Heart left ventricle (tissue), 16 donors: ENCODE results near the gene AKR1C4. TPM values are rescaled to one million over a fixed set of nuclear protein-coding genes. Genes with fewer than 3 reads are reported as not detected.
"Not testable (repeated sequence)": the region's sequence is repeated elsewhere in the genome, so short reads cannot be mapped to it uniquely, and the experiment has no call there.

Experiments used
- ATAC-seq, 4 donors: fragments of 200-7000 bp; cut with Tn5 transposase; one replicate each; pipeline ENCODE4 v1.9.1; 2020 to 2022; ENCODE audit warnings: moderate library complexity in 4 of 4, mild to moderate bottlenecking in 3 of 4, moderate number of reproducible peaks in 1 of 4
- DNase-seq, 5 donors: peaks; one replicate each; pipeline ENCODE4 v3.0.0-alpha.2; 2020
- H3K27ac ChIP-seq, 12 donors: fragments of 200-600 bp; sonication (generic) in 4 of 12; one replicate each; pipeline versions ENCODE4 v1.5.0 to v1.8.0; 2016 to 2022; ENCODE audit warnings: mild to moderate bottlenecking in 2 of 12
- H3K27me3 ChIP-seq, 9 donors: fragments of 200-600 bp; sonication (generic) in 2 of 9; one replicate each; pipeline versions ENCODE4 v1.5.1 to v1.8.0; 2016 to 2022; ENCODE audit warnings: mild to moderate bottlenecking in 3 of 9
- H3K36me3 ChIP-seq, 9 donors: fragments of 200-600 bp; sonication (generic) in 2 of 9; one replicate each; pipeline versions ENCODE4 v1.5.0 to v1.8.0; 2018 to 2022; ENCODE audit warnings: mild to moderate bottlenecking in 2 of 9
- H3K4me1 ChIP-seq, 12 donors: fragments of 200-600 bp; sonication (generic) in 4 of 12; one replicate each; pipeline versions ENCODE4 v1.5.0 to v1.8.0; 2016 to 2022; ENCODE audit warnings: mild to moderate bottlenecking in 3 of 12
- H3K4me3 ChIP-seq, 12 donors: fragments of 200-600 bp; sonication (generic) in 4 of 12; one replicate each; pipeline versions ENCODE4 v1.5.0 to v1.8.0; 2017 to 2022; ENCODE audit warnings: mild to moderate bottlenecking in 9 of 12, moderate library complexity in 4 of 12
- H3K9me3 ChIP-seq, 12 donors: fragments of 200-600 bp; sonication (generic) in 4 of 12; one replicate each; pipeline versions ENCODE4 v1.5.0 to v1.8.0; 2016 to 2022; ENCODE audit warnings: mild to moderate bottlenecking in 1 of 12
- CTCF ChIP-seq, 12 donors: fragments of 200-600 bp; sonication (generic) in 4 of 12; IDR thresholded peaks; one replicate each; pipeline versions ENCODE4 v1.5.0 to v1.8.0; 2018 to 2022; ENCODE audit warnings: antibody characterized with exemption in 12 of 12, mild to moderate bottlenecking in 5 of 12
- POLR2A ChIP-seq, 2 donors: fragments of 450-650 bp; IDR thresholded peaks; one replicate each; pipeline ENCODE4 v1.6.1; 2017; ENCODE audit warnings: antibody characterized with exemption in 2 of 2, mild to moderate bottlenecking in 2 of 2, moderate library complexity in 2 of 2
- WGBS, 4 donors: extraction: QIAGEN DNeasy Blood & Tissue Kit in 2 of 4; methylation state at CpG; one replicate each; pipeline versions ENCODE4 v1.1.5 to v1.1.7; 2013 to 2018; 5-methylcytosine and 5-hydroxymethylcytosine counted together
- intact Hi-C, 10 donors: fragments of 100-400 bp; cut with DNase I; formaldehyde crosslinking; loops; one replicate each; pipeline versions ENCODE4 v1.11.1 to v1.14.2; 2022
- polyA plus RNA-seq, 2 donors: library from polyadenylated mRNA; stranded (reverse); fragments of 200-250 nt; gene quantifications; one replicate each; pipeline ENCODE4 v1.2.3, GENCODE V29; 2013
- total RNA-seq, 9 donors: library from RNA; depleted of rRNA in 2 of 9; stranded (reverse); fragments of >200 nt in 2 of 9; fragmentation: NEBNext Ultra II Directional in 3 of 9; extraction: Animal tissue kit (Norgen Biotek cat#: 25700) in 3 of 9; gene quantifications; one replicate each; pipeline versions ENCODE4 v1.1.0 to v1.2.4, GENCODE V29; 2016 to 2023
- donor health status: ischemic (EF 13 %, LVEDD 7.1; RV severe dilation, severe dysfunction).
- donor health status: healthy with polysubstance abuse.
- donor health status: DM: no; HTN: yes; CAD: no.
- donor health status: DM: no; HTN: no; CAD: no.
- donor health status: ischemic (EF 25% LVEDD 6.9; RV normal size, moderate dysfunction).
- donor health status: ischemic (EF 25% LVEDD 5.7; RV mildly dilated, moderate dysfunction).
- donor health status: healthy.
- donor health status: DM: yes; HTN: yes; CAD: no.
- donor health status: ischemic (EF 35%, LVEDD 5.7; RV mildly dilated, moderate dysfunction).
- donor health status: nonischemic (EF 11% LVEDD 7.7; RV severe dilation, severe dysfunction).
- donor health status: DM: yes; HTN: yes; CAD: no.
- donor health status: PGD.
- donor health status: ischemic (EF 29% LVEDD 5.4; RV normal size, mild dysfunction).
- donor health status: nonischemic (EF 23%, LVEDD 6.1; RV moderate dilation, normal function).

Gene AKR1C4
- total and polyA plus RNA-seq, 11 donors: not detected

- Histone ChIP-seq H3K4me1 (no peaks in the 10 kb centered on the region), H3K27me3 (no peaks in the 10 kb centered on the region), H3K36me3 (no peaks in the 10 kb centered on the region), H3K4me3 (no peak overlapping the region), H3K27ac (no peak overlapping the region), H3K9me3 (no peaks in the 10 kb centered on the region)
- TF ChIP-seq CTCF (IDR thresholded peaks at IDR 0.05) (no peak), POLR2A (IDR thresholded peaks at IDR 0.05) (no peak)
- 91 to 98% (median 94%) methylated on average over 1 of the region's 1 CpG for WGBS, 4 donors
- ATAC-seq: no peak
- intact Hi-C loops: no loop called here
- DNase-seq: no peak
Observed at GRCh38 chr10:5243521-5243987, 46.9 kb downstream of the AKR1C4 start.

GRCh38 chr10:5252177-5253037 lies 55.8 kb downstream of the AKR1C4 start:
- DNase-seq (no peak), ATAC-seq (peak in 1 of 4 donors; percentile 18)
- no peak overlapping the region for H3K4me3 ChIP-seq
- TF ChIP-seq CTCF (IDR thresholded peaks at IDR 0.05) (no peak), POLR2A (IDR thresholded peaks at IDR 0.05) (no peak)
- H3K27ac ChIP-seq: no peak overlapping the region
- H3K27me3 ChIP-seq: no peaks in the 10 kb centered on the region
- no peaks in the 10 kb centered on the region for H3K36me3 ChIP-seq
- WGBS, 4 donors: 48 to 57% (median 55%) methylated on average over 8 of the region's 8 CpGs
- H3K4me1 ChIP-seq: no peaks in the 10 kb centered on the region
- no peaks in the 10 kb centered on the region for H3K9me3 ChIP-seq
- intact Hi-C loops: no loop called here

- TF ChIP-seq POLR2A (IDR thresholded peaks at IDR 0.05): no peak
- ATAC-seq: no peak
- Histone ChIP-seq H3K4me1 (no peaks in the 10 kb centered on the region), H3K27ac (no peak overlapping the region), H3K4me3 (no peak overlapping the region), H3K27me3 (no peaks in the 10 kb centered on the region), H3K36me3 (no peaks in the 10 kb centered on the region), H3K9me3 (peaks cover 0 to 4% (median 0%) of the 10 kb centered on the region in 12 donors)
- no peak for DNase-seq
- WGBS, 4 donors: 84 to 92% (median 89%) methylated on average over 4 of the region's 4 CpGs
- intact Hi-C loops: no loop called here
Observed at GRCh38 chr10:5254488-5254887, 57.9 kb downstream of the AKR1C4 start.

GRCh38 chr10:5257768-5258167 lies 61.1 kb downstream of the AKR1C4 start:
- H3K4me1 ChIP-seq, H3K4me3 ChIP-seq, intact Hi-C loops, H3K27me3 ChIP-seq, H3K27ac ChIP-seq, ATAC-seq, DNase-seq, H3K9me3 ChIP-seq, H3K36me3 ChIP-seq: not testable (repeated sequence)
- 79 to 88% (median 85%) methylated on average over 3 of the region's 3 CpGs for WGBS, 4 donors

GRCh38 chr10:5259132-5259951 lies 62.7 kb downstream of the AKR1C4 start:
- ATAC-seq: no peak
- WGBS, 4 donors: 71 to 78% (median 72%) methylated on average over 6 of the region's 6 CpGs
- DNase-seq: no peak
- Histone ChIP-seq H3K36me3 (no peaks in the 10 kb centered on the region), H3K27ac (no peak overlapping the region), H3K27me3 (no peaks in the 10 kb centered on the region), H3K4me3 (no peak overlapping the region), H3K9me3 (peaks cover 0 to 11% (median 4%) of the 10 kb centered on the region in 12 donors), H3K4me1 (no peaks in the 10 kb centered on the region)
- TF ChIP-seq CTCF (IDR thresholded peaks at IDR 0.05) (no peak), POLR2A (IDR thresholded peaks at IDR 0.05) (no peak)
- intact Hi-C loops: no loop called here
